Caco-2 (cell line): Measurements from ENCODE around the gene RFLNA. TPM values are rescaled to one million over a fixed set of nuclear protein-coding genes. Genes with fewer than 3 reads are reported as not detected.

Source experiments
- BruUV-seq: library from RNA; stranded (reverse); fragments of 400-500 nt; replicated peaks from 2 replicates; lab custom pipeline; 2021; lab: Mats Ljungman, UMichigan
- CTCF ChIA-PET: fragments of 300-600 bp; sonication (Branson Sonifier 250); formaldehyde crosslinking; loops from one replicate; lab custom pipeline; 2022; ENCODE audit warnings: antibody characterized with exemption; lab: Charles Lee
- POLR2A ChIA-PET: fragments of 300-600 bp; sonication (Branson Sonifier 250); formaldehyde crosslinking; loops from one replicate; lab custom pipeline; 2022; ENCODE audit warnings: antibody characterized with exemption; lab: Charles Lee
- DNase-seq, 2 experiments: peaks; one replicate each; pipeline versions ENCODE4 v3.0.0 to v3.0.0-alpha.2; 2020 to 2022
- H3K27me3 ChIP-seq: replicated peaks from 2 replicates; pipeline ENCODE4 v1.6.0; 2011; ENCODE audit warnings: low read length; ENCODE audit not compliant: control insufficient read depth, insufficient read depth
- H3K36me3 ChIP-seq: 2 replicates; pipeline ENCODE4 v1.5.1; 2011; ENCODE audit warnings: low read length; ENCODE audit not compliant: control insufficient read depth, insufficient read depth
- H3K4me1 ChIP-seq: fragments of 250-450 bp; sonication (Bioruptor Pico); 2 replicates; pipeline ENCODE4 v1.5.1; 2020; ENCODE audit warnings: mild to moderate bottlenecking
- H3K4me3 ChIP-seq: 2 replicates; pipeline ENCODE4 v1.5.1; 2011; ENCODE audit warnings: low read depth, mild to moderate bottlenecking, control low read depth, low read length
- H3K9me3 ChIP-seq: fragments of 250-450 bp; sonication (Bioruptor Pico); 2 replicates; pipeline ENCODE4 v1.5.1; 2020; ENCODE audit warnings: mild to moderate bottlenecking, moderate library complexity
- H3K27ac Mint-ChIP-seq: one replicate; pipeline ENCODE4 v1.8.0; 2022; ENCODE audit warnings: mixed read lengths; ENCODE audit not compliant: unreplicated experiment
- H3K27me3 Mint-ChIP-seq: one replicate; pipeline ENCODE4 v1.8.0; 2022; ENCODE audit warnings: mixed read lengths; ENCODE audit not compliant: insufficient read depth, unreplicated experiment
- H3K36me3 Mint-ChIP-seq: one replicate; pipeline ENCODE4 v1.8.0; 2022; ENCODE audit warnings: mild to moderate bottlenecking, mixed read lengths; ENCODE audit not compliant: insufficient read depth, unreplicated experiment
- H3K4me1 Mint-ChIP-seq: one replicate; pipeline ENCODE4 v1.8.0; 2022; ENCODE audit warnings: low read depth, mixed read lengths; ENCODE audit not compliant: unreplicated experiment
- H3K4me3 Mint-ChIP-seq: one replicate; pipeline ENCODE4 v1.8.0; 2022; ENCODE audit warnings: mild to moderate bottlenecking, moderate library complexity, mixed read lengths; ENCODE audit not compliant: unreplicated experiment
- H3K9me3 Mint-ChIP-seq: one replicate; pipeline ENCODE4 v1.8.0; 2022; ENCODE audit warnings: mixed read lengths; ENCODE audit not compliant: unreplicated experiment
- CTCF ChIP-seq, 2 experiments: fragments of 200-600 bp in 1 of 2; IDR thresholded peaks; 1 replicate in 1 of 2; 2 replicates in 1 of 2; pipeline versions ENCODE4 v1.5.1 to v1.8.0; 2011 to 2022; ENCODE audit warnings: antibody characterized with exemption in 1 of 2, control low read depth in 1 of 2, inconsistent platforms in 1 of 2, low read depth in 1 of 2, low read length in 1 of 2, mild to moderate bottlenecking in 1 of 2, moderate library complexity in 1 of 2; ENCODE audit not compliant: insufficient read depth in 1 of 2, severe bottlenecking in 1 of 2, unreplicated experiment in 1 of 2
- intact Hi-C: fragments of 100-400 bp; cut with micrococcal nuclease; formaldehyde crosslinking; loops from one replicate; pipeline ENCODE4 v1.10.0; 2022; ENCODE audit not compliant: unreplicated experiment
- total RNA-seq: library from RNA; stranded (reverse); gene quantifications from 2 replicates; pipeline ENCODE4 v1.2.3, GENCODE V29; 2022

Gene RFLNA
- total RNA-seq, 1 experiment from 2014 or later: 15.4 TPM

GRCh38 chr12:124310178-124310577 is 15.3 kb downstream of the RFLNA start:
- DNase-seq: no peak
- no peaks in the 10 kb centered on the region for H3K4me1 Mint-ChIP-seq
- H3K27me3 ChIP-seq: no peaks in the 10 kb centered on the region
- H3K27me3 Mint-ChIP-seq: no peaks in the 10 kb centered on the region
- no peaks in the 10 kb centered on the region for H3K9me3 Mint-ChIP-seq
- TF ChIP-seq CTCF (IDR thresholded peaks at IDR 0.05; ENCODE audit: insufficient read depth in 1 of 2, low read depth in 1 of 2, low read length in 1 of 2, severe bottlenecking in 1 of 2, unreplicated experiment in 1 of 2): no peak
- POLR2A ChIA-PET: no interaction called here
- no peaks in the 10 kb centered on the region for H3K9me3 ChIP-seq
- no peak overlapping the region for H3K4me3 ChIP-seq
- CTCF ChIA-PET: no interaction called here
- BruUV-seq: no TSS peak
- no peaks in the 10 kb centered on the region for H3K4me1 ChIP-seq
- H3K36me3 ChIP-seq: peaks cover 5% of the 10 kb centered on the region
- H3K4me3 Mint-ChIP-seq: no peak overlapping the region
- H3K36me3 Mint-ChIP-seq: peaks cover 6% of the 10 kb centered on the region
- intact Hi-C loops: no loop called here
- H3K27ac Mint-ChIP-seq: no peak overlapping the region

- H3K9me3 ChIP-seq: no peaks in the 10 kb centered on the region
- Mint-ChIP-seq H3K9me3 (no peaks in the 10 kb centered on the region), H3K4me3 (no peak overlapping the region), H3K27me3 (no peaks in the 10 kb centered on the region), H3K27ac (no peak overlapping the region), H3K36me3 (peaks cover 6% of the 10 kb centered on the region), H3K4me1 (no peaks in the 10 kb centered on the region)
- DNase-seq: no peak
- no peak overlapping the region for H3K4me3 ChIP-seq
- BruUV-seq: no TSS peak
- no peaks in the 10 kb centered on the region for H3K27me3 ChIP-seq
- intact Hi-C loops: no loop called here
- POLR2A ChIA-PET: no interaction called here
- H3K4me1 ChIP-seq: no peaks in the 10 kb centered on the region
- TF ChIP-seq CTCF (IDR thresholded peaks at IDR 0.05; ENCODE audit: insufficient read depth in 1 of 2, low read depth in 1 of 2, low read length in 1 of 2, severe bottlenecking in 1 of 2, unreplicated experiment in 1 of 2): no peak
- CTCF ChIA-PET: interaction anchor here (0.7 kb wide), 1 partner anchor 257 kb away, joined by 3 read pairs; no protein-coding TSS in a partner anchor
- H3K36me3 ChIP-seq: peaks cover 5% of the 10 kb centered on the region
Measured at GRCh38 chr12:124310785-124311184, 15.9 kb downstream of the RFLNA start.

- peaks cover 3% of the 10 kb centered on the region for H3K36me3 ChIP-seq
- no peaks in the 10 kb centered on the region for H3K4me1 Mint-ChIP-seq
- no peaks in the 10 kb centered on the region for H3K4me1 ChIP-seq
- no TSS peak for BruUV-seq
- H3K9me3 ChIP-seq: no peaks in the 10 kb centered on the region
- ChIA-PET POLR2A (no interaction called here), CTCF (interaction anchor here (0.7 kb wide), 1 partner anchor 258 kb away, joined by 3 read pairs; no protein-coding TSS in a partner anchor)
- DNase-seq: no peak
- H3K27me3 ChIP-seq: no peaks in the 10 kb centered on the region
- no peak overlapping the region for H3K27ac Mint-ChIP-seq
- intact Hi-C loops: no loop called here
- no peak overlapping the region for H3K4me3 ChIP-seq
- no peaks in the 10 kb centered on the region for H3K27me3 Mint-ChIP-seq
- no peak overlapping the region for H3K4me3 Mint-ChIP-seq
- no peaks in the 10 kb centered on the region for H3K9me3 Mint-ChIP-seq
- H3K36me3 Mint-ChIP-seq: peaks cover 3% of the 10 kb centered on the region
- TF ChIP-seq CTCF (IDR thresholded peaks at IDR 0.05; ENCODE audit: insufficient read depth in 1 of 2, low read depth in 1 of 2, low read length in 1 of 2, severe bottlenecking in 1 of 2, unreplicated experiment in 1 of 2): no peak
Measured at GRCh38 chr12:124311292-124312109, 16.6 kb downstream of the RFLNA start.
